Adrenal gland (tissue), 12 donors: ENCODE results near the gene ZNF654. TPM values are rescaled to one million over a fixed set of nuclear protein-coding genes. Genes with fewer than 3 reads are reported as not detected.
"Not testable (repeated sequence)": the region's sequence is repeated elsewhere in the genome, so short reads cannot be mapped to it uniquely, and the experiment has no call there.

ENCODE experiments used
- DNase-seq, 7 donors: peaks; one replicate each; pipeline ENCODE4 v3.0.0-alpha.2; 2019 to 2020
- H3K27ac ChIP-seq, 5 donors: fragments of 200-600 bp; sonication (generic) in 4 of 5; 1 replicate in 3 of 5; 2 replicates in 2 of 5; pipeline versions ENCODE4 v1.5.1 to v1.8.0; 2016 to 2020; ENCODE audit warnings: mild to moderate bottlenecking in 1 of 5
- H3K27me3 ChIP-seq: fragments of 200-600 bp; 2 replicates; pipeline ENCODE4 v1.8.0; 2021
- H3K36me3 ChIP-seq, 2 donors: fragments of 200-600 bp; replicated peaks in 1 of 2; 1 replicate in 1 of 2; 2 replicates in 1 of 2; pipeline versions ENCODE4 v1.5.1 to v1.8.0; 2018 to 2022
- H3K4me1 ChIP-seq, 2 donors: fragments of 200-600 bp; replicated peaks in 1 of 2; 1 replicate in 1 of 2; 2 replicates in 1 of 2; pipeline versions ENCODE4 v1.5.1 to v1.8.0; 2018 to 2021
- H3K4me3 ChIP-seq, 4 donors: fragments of 200-600 bp; sonication (generic) in 3 of 4; one replicate each; pipeline ENCODE4 v1.5.1; 2016 to 2018
- H3K9me3 ChIP-seq, 3 donors: fragments of 200-600 bp; sonication (generic) in 1 of 3; replicated peaks in 1 of 3; 1 replicate in 2 of 3; 2 replicates in 1 of 3; pipeline versions ENCODE4 v1.5.1 to v1.8.0; 2016 to 2021
- POLR2A ChIP-seq, 2 donors: fragments of 450-650 bp; IDR thresholded peaks; one replicate each; pipeline ENCODE4 v1.6.1; 2017; ENCODE audit warnings: antibody characterized with exemption in 2 of 2, mild to moderate bottlenecking in 2 of 2, moderate library complexity in 1 of 2
- whole genome bisulfite sequencing, 4 donors: extraction: QIAGEN DNeasy Blood & Tissue Kit in 2 of 4; methylation state at CpG; one replicate each; pipeline versions ENCODE4 v1.1.5 to v1.1.7; 2013 to 2017; 5-methylcytosine and 5-hydroxymethylcytosine counted together
- intact Hi-C, 2 donors: fragments of 100-400 bp; cut with DNase I; formaldehyde crosslinking; loops; one replicate each; pipeline versions ENCODE4 v1.14.1 to v1.15.0; 2022 to 2023
- polyA plus RNA-seq, 3 donors: library from polyadenylated mRNA; stranded (reverse); fragments of 200-250 nt in 2 of 3; fragments of 350-450 nt in 1 of 3; fragmentation: Illumina TruSeq in 1 of 3; extraction: RNeasy Lipid Tissue Mini Kit (QIAGEN cat#74804) in 1 of 3; gene quantifications; one replicate each; pipeline ENCODE4 v1.2.3, GENCODE V29; 2013 to 2014
- total RNA-seq, 9 donors: library from RNA; depleted of rRNA in 4 of 9; stranded (reverse); fragments of >200 nt in 4 of 9; fragments of 120-200 nt in 1 of 9; fragmentation: NEBNext Ultra II Directional in 1 of 9; extraction: Animal tissue kit (Norgen Biotek cat#: 25700) in 1 of 9; gene quantifications; one replicate each; pipeline versions ENCODE4 v1.1.0 to v1.2.4, GENCODE V29; 2013 to 2023
- TF ChIP-seq, protein P1 (sequence below), 6 experiments: fragments of 450-650 bp in 4 of 6; fragments of 200-600 bp in 2 of 6; sonication (generic) in 1 of 6; IDR thresholded peaks; 1 replicate in 5 of 6; 2 replicates in 1 of 6; pipeline versions ENCODE4 v1.5.1 to v1.8.0; 2016 to 2021; ENCODE audit warnings: antibody characterized with exemption in 6 of 6, mild to moderate bottlenecking in 2 of 6, moderate library complexity in 1 of 6
- donor health status: healthy with polysubstance abuse.
- donor health status: Bipolar disorder and iron deficiency.
- donor health status: DM: yes; HTN: yes; CAD: no.
- donor health status: DM: no; HTN: no; CAD: no.
- donor health status: DM: no; HTN: no; CAD: no.
- donor health status: DM: yes; HTN: yes; CAD: no.

Gene ZNF654
- total and polyA plus RNA-seq, 12 donors: 2.5 to 18.6 (median 10.7) TPM

DNA sequence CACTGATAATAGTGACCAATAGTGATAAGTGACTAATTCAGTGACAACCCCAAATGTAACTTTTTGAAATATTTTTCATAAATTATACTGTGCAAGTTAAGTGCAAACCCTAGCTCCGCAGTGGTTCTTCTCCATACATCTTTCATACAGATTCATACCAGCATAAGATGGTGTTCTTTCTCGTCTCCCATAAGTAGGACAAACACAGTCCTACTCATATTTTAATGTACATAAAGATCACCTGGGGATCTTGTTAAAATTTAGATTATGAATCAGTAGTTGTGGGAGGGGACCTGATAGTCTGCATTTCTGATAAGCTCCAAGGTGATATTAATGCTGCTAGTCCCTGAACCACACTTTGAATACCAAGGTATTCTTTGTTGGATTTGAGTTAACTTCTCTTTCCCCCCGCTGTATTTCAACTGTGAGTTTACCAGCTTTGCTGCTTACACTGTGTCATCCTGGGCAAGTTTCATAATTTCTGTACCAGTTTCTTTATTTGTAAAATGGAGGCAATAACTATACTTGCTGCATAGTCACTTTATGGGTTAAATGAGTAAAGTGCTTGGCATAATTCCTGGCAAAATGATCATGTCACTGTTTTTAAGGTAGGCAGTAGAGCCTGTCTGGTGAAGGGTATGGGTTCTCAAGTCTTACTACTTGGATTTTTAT lies 56.0 kb downstream of the ZNF654 start:
- Histone ChIP-seq H3K36me3 (no peaks in the 10 kb centered on the region), H3K27me3 (no peaks in the 10 kb centered on the region), H3K4me3 (no peak overlapping the region), H3K4me1 (no peaks in the 10 kb centered on the region), H3K27ac (no peak overlapping the region), H3K9me3 (no peaks in the 10 kb centered on the region)
- no peak for DNase-seq
- TF ChIP-seq POLR2A (IDR thresholded peaks at IDR 0.05): no peak
- TF ChIP-seq, protein P1, sequence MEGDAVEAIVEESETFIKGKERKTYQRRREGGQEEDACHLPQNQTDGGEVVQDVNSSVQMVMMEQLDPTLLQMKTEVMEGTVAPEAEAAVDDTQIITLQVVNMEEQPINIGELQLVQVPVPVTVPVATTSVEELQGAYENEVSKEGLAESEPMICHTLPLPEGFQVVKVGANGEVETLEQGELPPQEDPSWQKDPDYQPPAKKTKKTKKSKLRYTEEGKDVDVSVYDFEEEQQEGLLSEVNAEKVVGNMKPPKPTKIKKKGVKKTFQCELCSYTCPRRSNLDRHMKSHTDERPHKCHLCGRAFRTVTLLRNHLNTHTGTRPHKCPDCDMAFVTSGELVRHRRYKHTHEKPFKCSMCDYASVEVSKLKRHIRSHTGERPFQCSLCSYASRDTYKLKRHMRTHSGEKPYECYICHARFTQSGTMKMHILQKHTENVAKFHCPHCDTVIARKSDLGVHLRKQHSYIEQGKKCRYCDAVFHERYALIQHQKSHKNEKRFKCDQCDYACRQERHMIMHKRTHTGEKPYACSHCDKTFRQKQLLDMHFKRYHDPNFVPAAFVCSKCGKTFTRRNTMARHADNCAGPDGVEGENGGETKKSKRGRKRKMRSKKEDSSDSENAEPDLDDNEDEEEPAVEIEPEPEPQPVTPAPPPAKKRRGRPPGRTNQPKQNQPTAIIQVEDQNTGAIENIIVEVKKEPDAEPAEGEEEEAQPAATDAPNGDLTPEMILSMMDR (IDR thresholded peaks at IDR 0.05): no peak
- intact Hi-C loops: loop anchor here in 1 of 2 donors (5.0 to 10.0 kb wide), 2 partner anchors 50 to 343 kb away; no protein-coding TSS in a partner anchor
- WGBS, 4 donors: 95 to 97% (median 96%) methylated on average over 3 of the region's 3 CpGs

DNA sequence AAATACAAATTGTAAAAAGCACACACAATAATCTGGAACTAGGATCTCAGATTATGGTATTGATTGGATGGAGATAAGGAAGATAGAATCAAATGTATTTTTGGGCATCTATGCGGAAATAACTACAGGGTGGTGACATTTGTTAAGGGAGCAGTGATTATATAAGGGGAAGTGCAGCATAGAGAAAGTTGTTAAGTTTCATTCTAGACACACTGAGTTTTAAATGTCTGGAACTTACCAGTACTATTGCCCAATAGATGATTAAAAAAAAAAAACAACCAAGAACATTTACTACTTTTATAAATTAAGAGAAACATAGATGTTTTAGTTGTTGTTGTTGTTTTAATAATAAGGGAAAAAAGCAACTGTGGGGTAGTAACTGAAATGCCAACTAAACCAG lies 58.6 kb downstream of the ZNF654 start:
- 0 to 38% (median 18%) methylated on average over 1 of the region's 1 CpG for WGBS, 4 donors
- no peak for DNase-seq
- Histone ChIP-seq H3K27me3 (no peaks in the 10 kb centered on the region), H3K27ac (no peak overlapping the region), H3K9me3 (no peaks in the 10 kb centered on the region), H3K4me3 (no peak overlapping the region), H3K4me1 (no peaks in the 10 kb centered on the region), H3K36me3 (no peaks in the 10 kb centered on the region)
- no peak for TF ChIP-seq POLR2A (IDR thresholded peaks at IDR 0.05)
- TF ChIP-seq, protein P1 (IDR thresholded peaks at IDR 0.05): no peak
- intact Hi-C loops: loop anchor here in 1 of 2 donors (10.0 kb wide), 1 partner anchor 53 kb away; no protein-coding TSS in a partner anchor

DNA sequence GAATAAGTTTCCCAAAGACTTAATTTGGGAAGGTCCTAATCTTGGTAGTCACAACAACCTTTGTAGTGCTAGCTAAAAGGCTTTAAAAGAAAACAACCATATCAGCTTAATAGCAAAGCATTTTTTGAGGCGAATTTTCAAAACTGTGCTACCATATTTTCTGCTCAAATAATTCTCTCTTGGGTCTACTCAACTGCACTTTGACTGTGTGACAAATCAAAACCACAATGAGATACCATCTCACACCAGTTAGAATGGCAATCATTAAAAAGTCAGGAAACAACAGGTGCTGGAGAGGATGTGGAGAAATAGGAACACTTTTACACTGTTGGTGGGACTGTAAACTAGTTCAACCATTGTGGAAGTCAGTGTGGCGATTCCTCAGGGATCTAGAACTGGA lies 59.5 kb downstream of the ZNF654 start:
- not testable (repeated sequence) for H3K4me1 ChIP-seq, H3K27me3 ChIP-seq, H3K36me3 ChIP-seq, DNase-seq, H3K27ac ChIP-seq, H3K4me3 ChIP-seq, H3K9me3 ChIP-seq
- intact Hi-C loops: loop anchor here in 1 of 2 donors (10.0 kb wide), 1 partner anchor 54 kb away; no protein-coding TSS in a partner anchor
- 96 to 100% (median 98%) methylated on average over 1 of the region's 2 CpGs for WGBS, 4 donors

DNA sequence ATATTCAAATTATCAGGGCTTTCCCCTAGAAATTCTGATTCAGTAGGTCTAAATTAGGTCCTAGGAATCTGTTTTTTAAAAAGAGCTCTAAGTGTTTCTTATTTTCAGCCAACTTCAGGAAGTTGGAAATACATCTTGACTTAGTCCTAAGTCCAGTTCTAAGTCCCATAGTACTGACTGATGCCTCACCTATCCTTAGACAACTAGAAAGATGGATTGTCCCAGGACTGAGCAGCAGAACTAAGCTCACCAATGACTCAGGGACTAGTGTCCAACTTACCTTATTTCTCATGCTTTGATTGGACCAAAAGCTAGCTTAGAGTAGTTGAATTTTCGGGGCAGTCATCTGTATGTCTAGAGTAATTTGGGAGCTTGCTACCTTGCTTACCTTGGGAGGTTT lies 64.5 kb downstream of the ZNF654 start:
- intact Hi-C loops: no loop called here
- TF ChIP-seq POLR2A (IDR thresholded peaks at IDR 0.05): no peak
- TF ChIP-seq, protein P1 (IDR thresholded peaks at IDR 0.05): no peak
- Histone ChIP-seq H3K27ac (no peak overlapping the region), H3K27me3 (no peaks in the 10 kb centered on the region), H3K4me3 (no peak overlapping the region), H3K4me1 (no peaks in the 10 kb centered on the region), H3K36me3 (no peaks in the 10 kb centered on the region), H3K9me3 (no peaks in the 10 kb centered on the region)
- no peak for DNase-seq
- WGBS, 4 donors: 88 to 100% (median 98%) methylated on average over 1 of the region's 1 CpG

DNA sequence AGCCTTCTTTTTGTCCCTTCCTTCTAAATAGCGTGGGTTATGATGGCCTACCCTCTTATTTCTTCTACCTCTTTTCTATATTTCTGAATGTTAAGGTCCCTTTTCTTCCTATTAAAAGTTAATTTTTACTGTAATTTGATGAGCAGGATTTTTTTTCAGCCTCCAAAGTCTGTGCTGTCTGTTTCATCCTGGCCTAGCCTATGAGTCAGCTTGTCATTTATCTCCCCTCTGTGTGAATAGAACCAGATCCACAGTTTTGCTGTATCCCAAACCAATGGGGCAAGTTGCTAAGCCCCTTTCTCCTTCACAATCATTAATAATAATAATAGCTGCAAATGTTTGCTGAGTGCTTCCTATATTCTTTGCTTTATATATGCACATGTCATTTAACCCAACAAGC lies 72.6 kb downstream of the ZNF654 start:
- no peaks in the 10 kb centered on the region for H3K9me3 ChIP-seq
- intact Hi-C loops: no loop called here
- 71 to 93% (median 90%) methylated on average over 1 of the region's 1 CpG for WGBS, 4 donors
- H3K4me3 ChIP-seq: no peak overlapping the region
- no peak for DNase-seq
- no peak overlapping the region for H3K27ac ChIP-seq
- no peaks in the 10 kb centered on the region for H3K27me3 ChIP-seq
- H3K4me1 ChIP-seq: peaks cover 0 to 9% of the 10 kb centered on the region in 2 donors
- H3K36me3 ChIP-seq: no peaks in the 10 kb centered on the region
- no peak for TF ChIP-seq POLR2A (IDR thresholded peaks at IDR 0.05)
- TF ChIP-seq, protein P1 (IDR thresholded peaks at IDR 0.05): no peak
